ENCODE measurements around the gene SYNE3. TPM values are rescaled to one million over a fixed set of nuclear protein-coding genes. Genes with fewer than 3 reads are reported as not detected.
A peak's percentile ranks its signal among the peaks of the same experiment; 100 is the strongest.

The SYNE3 gene
- total RNA-seq, 1 donor from 2014 or later = 27.0 TPM

- no peak for DNase-seq (ENCODE audit: extremely low spot score in 2 of 2)
- Histone ChIP-seq H3K36me3 (no peaks in the 10 kb centered on the region), H3K4me1 (peaks cover 84% of the 10 kb centered on the region), H3K9me3 (no peaks in the 10 kb centered on the region), H3K27ac (peak overlapping the region; percentile 92), H3K27me3 (no peaks in the 10 kb centered on the region), H3K4me3 (peak overlapping the region in 1 of 2 donors; percentile 18)
- TF ChIP-seq POLR2A (IDR thresholded peaks at IDR 0.05) (no peak), POLR2AphosphoS5 (IDR thresholded peaks at IDR 0.05; ENCODE audit: insufficient read depth in 1 of 2, low read depth in 1 of 2) (no peak), CTCF (IDR thresholded peaks at IDR 0.05) (no peak)
- intact Hi-C loops (cut with DNase I) = no loop called here
These were observed 33.7 kb downstream of the SYNE3 start for GRCh38 chr14:95482627-95483308.

DNA sequence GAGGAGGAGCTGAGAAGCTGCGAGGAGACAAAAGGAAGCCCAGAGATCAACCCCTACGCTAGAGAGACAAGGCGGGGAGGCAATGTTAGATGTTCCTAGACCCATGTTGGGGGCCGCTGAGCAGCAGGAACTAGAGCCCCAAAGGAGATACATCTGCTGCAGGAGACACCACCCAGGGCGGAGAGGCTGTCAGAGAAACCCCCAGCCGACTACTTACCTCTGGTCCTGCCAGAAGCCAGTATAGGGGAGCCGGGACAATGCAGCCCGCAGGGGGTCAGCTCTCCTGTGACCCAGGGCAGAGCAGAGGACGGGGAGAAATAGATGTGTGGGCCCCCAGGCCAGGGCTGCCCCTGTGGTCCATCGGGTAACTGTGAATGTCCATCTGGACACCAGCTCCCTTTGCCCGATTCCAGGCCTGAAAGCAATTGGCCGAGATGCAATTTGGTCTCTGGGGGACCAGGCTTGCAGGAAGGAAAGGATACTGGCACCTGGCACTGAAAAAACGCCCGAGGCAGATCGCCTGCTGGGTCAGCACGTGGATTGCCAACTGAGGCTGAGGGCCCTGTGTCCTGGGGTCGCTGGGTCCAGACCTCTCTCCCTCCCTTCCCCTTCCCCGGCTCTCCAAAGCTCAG is 34.9 kb downstream of the SYNE3 start:
- DNase-seq (ENCODE audit: extremely low spot score in 2 of 2) = no peak
- no peak overlapping the region for H3K4me3 ChIP-seq
- H3K36me3 ChIP-seq = no peaks in the 10 kb centered on the region
- peak overlapping the region; percentile 92 for H3K27ac ChIP-seq
- H3K27me3 ChIP-seq = no peaks in the 10 kb centered on the region
- no peaks in the 10 kb centered on the region for H3K9me3 ChIP-seq
- intact Hi-C loops (cut with DNase I) = no loop called here
- H3K4me1 ChIP-seq = peaks cover 93% of the 10 kb centered on the region
- TF ChIP-seq POLR2AphosphoS5 (IDR thresholded peaks at IDR 0.05; ENCODE audit: insufficient read depth in 1 of 2, low read depth in 1 of 2) = no peak
- no peak for TF ChIP-seq POLR2A (IDR thresholded peaks at IDR 0.05)
- TF ChIP-seq CTCF (IDR thresholded peaks at IDR 0.05) = no peak

GRCh38 chr14:95480887-95481226 is 35.6 kb downstream of the SYNE3 start:
- DNase-seq (ENCODE audit: extremely low spot score in 2 of 2) = no peak
- Histone ChIP-seq H3K4me1 (peaks cover 86% of the 10 kb centered on the region), H3K27ac (peak overlapping the region; percentile 92)

GRCh38 chr14:95480109-95480886 is 36.2 kb downstream of the SYNE3 start:
- Histone ChIP-seq H3K4me1 (peaks cover 84% of the 10 kb centered on the region), H3K27ac (peak overlapping the region; percentile 92), H3K36me3 (peaks cover 0 to 3% of the 10 kb centered on the region in 2 donors), H3K9me3 (no peaks in the 10 kb centered on the region), H3K4me3 (no peak overlapping the region), H3K27me3 (no peaks in the 10 kb centered on the region)
- intact Hi-C loops (cut with DNase I) = no loop called here
- no peak for DNase-seq (ENCODE audit: extremely low spot score in 2 of 2)
- no peak for TF ChIP-seq CTCF (IDR thresholded peaks at IDR 0.05)
- no peak for TF ChIP-seq POLR2A (IDR thresholded peaks at IDR 0.05)
- TF ChIP-seq POLR2AphosphoS5 (IDR thresholded peaks at IDR 0.05; ENCODE audit: insufficient read depth in 1 of 2, low read depth in 1 of 2) = peak; percentile 64 to 68

More at GRCh38 chr14:95480887-95481226, 35.6 kb downstream of the SYNE3 start:
- H3K27me3 ChIP-seq = no peaks in the 10 kb centered on the region
- TF ChIP-seq CTCF (IDR thresholded peaks at IDR 0.05) (no peak), POLR2AphosphoS5 (IDR thresholded peaks at IDR 0.05; ENCODE audit: insufficient read depth in 1 of 2, low read depth in 1 of 2) (no peak), POLR2A (IDR thresholded peaks at IDR 0.05) (no peak)
- no peak overlapping the region for H3K4me3 ChIP-seq
- no peaks in the 10 kb centered on the region for H3K36me3 ChIP-seq
- no peaks in the 10 kb centered on the region for H3K9me3 ChIP-seq
- intact Hi-C loops (cut with DNase I) = no loop called here

Measured in vagina (tissue), 2 donors.